Nephron (organoid): ENCODE results near the gene MUC2.

ENCODE experiments used
- H3K27ac Mint-ChIP-seq, 3 experiments: 2 replicates each; pipeline ENCODE4 v1.8.0; 2020; ENCODE audit warnings: mixed read lengths in 3 of 3, mild to moderate bottlenecking in 2 of 3, moderate library complexity in 1 of 3
- H3K27me3 Mint-ChIP-seq: 2 replicates; pipeline ENCODE4 v1.8.0; 2021; ENCODE audit warnings: low read depth, mild to moderate bottlenecking, moderate library complexity, mixed read lengths
- H3K36me3 Mint-ChIP-seq: 2 replicates; pipeline ENCODE4 v1.8.0; 2020; ENCODE audit warnings: low read depth, mixed read lengths
- H3K4me1 Mint-ChIP-seq: 2 replicates; pipeline ENCODE4 v1.8.0; 2020; ENCODE audit warnings: mixed read lengths
- H3K4me3 Mint-ChIP-seq, 3 experiments: 2 replicates each; pipeline ENCODE4 v1.8.0; 2020; ENCODE audit warnings: mild to moderate bottlenecking in 3 of 3, mixed read lengths in 3 of 3, moderate library complexity in 2 of 3
- H3K9me3 Mint-ChIP-seq: 2 replicates; pipeline ENCODE4 v1.8.0; 2020; ENCODE audit warnings: mixed read lengths
- CTCF ChIP-seq, 3 experiments: fragments of 200-600 bp; sonication (generic); IDR thresholded peaks; one replicate each; pipeline ENCODE4 v1.5.0; 2021; ENCODE audit warnings: antibody characterized with exemption in 3 of 3; ENCODE audit not compliant: unreplicated experiment in 3 of 3

Gene MUC2

GRCh38 chr11:1092919-1093318 is 18.2 kb downstream of the MUC2 start:
- Mint-ChIP-seq H3K36me3 (no peaks in the 10 kb centered on the region), H3K27ac (no peak overlapping the region), H3K4me3 (no peak overlapping the region), H3K27me3 (peaks cover 20% of the 10 kb centered on the region), H3K4me1 (no peaks in the 10 kb centered on the region), H3K9me3 (peaks cover 9% of the 10 kb centered on the region)
- TF ChIP-seq CTCF (IDR thresholded peaks at IDR 0.05; ENCODE audit: unreplicated experiment in 3 of 3) = no peak

- H3K4me1 Mint-ChIP-seq = no peaks in the 10 kb centered on the region
- H3K4me3 Mint-ChIP-seq = no peak overlapping the region
- no peak overlapping the region for H3K27ac Mint-ChIP-seq
- TF ChIP-seq CTCF (IDR thresholded peaks at IDR 0.05; ENCODE audit: unreplicated experiment in 3 of 3) = no peak
- peaks cover 4% of the 10 kb centered on the region for H3K27me3 Mint-ChIP-seq
- H3K36me3 Mint-ChIP-seq = no peaks in the 10 kb centered on the region
- H3K9me3 Mint-ChIP-seq = peaks cover 5% of the 10 kb centered on the region
Observed at GRCh38 chr11:1099519-1100355, 25.1 kb downstream of the MUC2 start.

- no peak overlapping the region for H3K27ac Mint-ChIP-seq
- no peaks in the 10 kb centered on the region for H3K4me1 Mint-ChIP-seq
- no peak overlapping the region for H3K4me3 Mint-ChIP-seq
- TF ChIP-seq CTCF (IDR thresholded peaks at IDR 0.05; ENCODE audit: unreplicated experiment in 3 of 3) = no peak
- peaks cover 4% of the 10 kb centered on the region for H3K27me3 Mint-ChIP-seq
- no peaks in the 10 kb centered on the region for H3K9me3 Mint-ChIP-seq
- no peaks in the 10 kb centered on the region for H3K36me3 Mint-ChIP-seq
Observed at GRCh38 chr11:1100417-1101245, 26.0 kb downstream of the MUC2 start.

- Mint-ChIP-seq H3K27ac (no peak overlapping the region), H3K27me3 (peaks cover 4% of the 10 kb centered on the region), H3K4me1 (no peaks in the 10 kb centered on the region), H3K4me3 (no peak overlapping the region), H3K36me3 (no peaks in the 10 kb centered on the region), H3K9me3 (no peaks in the 10 kb centered on the region)
- no peak for TF ChIP-seq CTCF (IDR thresholded peaks at IDR 0.05; ENCODE audit: unreplicated experiment in 3 of 3)
Observed at GRCh38 chr11:1101318-1102089, 26.8 kb downstream of the MUC2 start.

- H3K36me3 Mint-ChIP-seq = no peaks in the 10 kb centered on the region
- no peak for TF ChIP-seq CTCF (IDR thresholded peaks at IDR 0.05; ENCODE audit: unreplicated experiment in 3 of 3)
Observed at GRCh38 chr11:1102221-1102971, 27.7 kb downstream of the MUC2 start.

More at GRCh38 chr11:1102221-1102971, 27.7 kb downstream of the MUC2 start:
- Mint-ChIP-seq H3K27me3 (peaks cover 4% of the 10 kb centered on the region), H3K4me1 (no peaks in the 10 kb centered on the region), H3K9me3 (no peaks in the 10 kb centered on the region), H3K4me3 (no peak overlapping the region), H3K27ac (no peak overlapping the region)
